Glomerular visceral epithelial cell (primary cell): ENCODE results near the gene COP1.
A peak's percentile ranks its signal among the peaks of the same experiment; 100 is the strongest.
"Not testable (repeated sequence)": the region's sequence is repeated elsewhere in the genome, so short reads cannot be mapped to it uniquely, and the experiment has no call there.

Experiments used
- DNase-seq: peaks from one replicate; pipeline ENCODE4 v3.0.0-alpha.2; 2016; ENCODE audit errors: extremely low spot score

COP1 gene

GRCh38 chr1:176122282-176122681 is 84.8 kb downstream of the COP1 start:
- no peak for DNase-seq

GRCh38 chr1:176119549-176119948 is 87.5 kb downstream of the COP1 start:
- no peak for DNase-seq

GRCh38 chr1:176118985-176119384 is 88.1 kb downstream of the COP1 start:
- no peak for DNase-seq

GRCh38 chr1:176111835-176112234 is 95.3 kb downstream of the COP1 start:
- DNase-seq: no peak

GRCh38 chr1:176110203-176110602 is 96.9 kb downstream of the COP1 start:
- DNase-seq: no peak

GRCh38 chr1:176102768-176103350 is 104.2 kb downstream of the COP1 start:
- no peak for DNase-seq

GRCh38 chr1:176101951-176102642 is 105.0 kb downstream of the COP1 start:
- DNase-seq: no peak

- DNase-seq: no peak
These were observed 108.5 kb downstream of the COP1 start for GRCh38 chr1:176098560-176098959.

GRCh38 chr1:176096015-176096414 is 111.1 kb downstream of the COP1 start:
- no peak for DNase-seq

GRCh38 chr1:176090766-176091165 is 116.3 kb downstream of the COP1 start:
- DNase-seq: no peak

- not testable (repeated sequence) for DNase-seq
These were observed 119.3 kb downstream of the COP1 start for GRCh38 chr1:176087746-176088145.

GRCh38 chr1:176073524-176074157 is 133.4 kb downstream of the COP1 start:
- DNase-seq: peak; percentile 62

- no peak for DNase-seq
These were observed 138.2 kb downstream of the COP1 start for GRCh38 chr1:176068901-176069300.

- DNase-seq: no peak
These were observed 138.8 kb downstream of the COP1 start for GRCh38 chr1:176068256-176068655.

- no peak for DNase-seq
These were observed 140.4 kb downstream of the COP1 start for GRCh38 chr1:176066709-176067108.

- no peak for DNase-seq
These were observed 148.4 kb downstream of the COP1 start for GRCh38 chr1:176058686-176059085.

- DNase-seq: no peak
These were observed 150.8 kb downstream of the COP1 start for GRCh38 chr1:176056312-176056711.

GRCh38 chr1:176055398-176055797 is 151.7 kb downstream of the COP1 start:
- DNase-seq: no peak

- DNase-seq: no peak
These were observed 155.1 kb downstream of the COP1 start for GRCh38 chr1:176051902-176052518.

- DNase-seq: no peak
These were observed 155.7 kb downstream of the COP1 start for GRCh38 chr1:176051402-176051801.

GRCh38 chr1:176049582-176049981 is 157.5 kb downstream of the COP1 start:
- DNase-seq: no peak

GRCh38 chr1:176046926-176047325 is 160.2 kb downstream of the COP1 start:
- no peak for DNase-seq

- no peak for DNase-seq
These were observed 163.5 kb downstream of the COP1 start for GRCh38 chr1:176043537-176043936.
